BJ (cell line): ENCODE results near the gene FAM237B. TPM values are rescaled to one million over a fixed set of nuclear protein-coding genes. Genes with fewer than 3 reads are reported as not detected.
A peak's percentile ranks its signal among the peaks of the same experiment; 100 is the strongest.

ENCODE experiments used
- CTCF ChIA-PET: fragments of 350-600 bp; formaldehyde crosslinking; extraction: SDS; loops from one replicate; lab custom pipeline; 2021; ENCODE audit warnings: antibody characterized with exemption, inconsistent platforms; lab: Yijun Ruan, JAX
- POLR2A ChIA-PET: fragments of 300-600 bp; sonication (Branson Sonifier 250); formaldehyde crosslinking; extraction: SDS; loops from one replicate; lab custom pipeline; 2021; ENCODE audit warnings: antibody characterized with exemption; lab: Charles Lee
- DNase-seq: peaks from one replicate; pipeline ENCODE4 v3.0.0-alpha.2; 2011; ENCODE audit warnings: low read depth
- H3K27me3 ChIP-seq: 2 replicates; pipeline ENCODE4 v1.6.0; 2011; ENCODE audit warnings: low read length; ENCODE audit not compliant: control insufficient read depth, insufficient read depth
- H3K36me3 ChIP-seq: 2 replicates; pipeline ENCODE4 v1.5.1; 2011; ENCODE audit warnings: low read length; ENCODE audit not compliant: control insufficient read depth, insufficient read depth
- H3K4me3 ChIP-seq: 2 replicates; pipeline ENCODE4 v1.5.1; 2011; ENCODE audit warnings: low read depth, mild to moderate bottlenecking, control low read depth, low read length
- CTCF ChIP-seq: IDR thresholded peaks from 2 replicates; pipeline ENCODE4 v1.5.1; 2011; ENCODE audit warnings: low read depth, mild to moderate bottlenecking, control low read depth, inconsistent platforms, low read length, moderate library complexity; ENCODE audit not compliant: insufficient read depth
- polyA plus RNA-seq: library from polyadenylated mRNA; depleted of rRNA; stranded (reverse); fragments of >200 nt; gene quantifications from 2 replicates; pipeline ENCODE4 v1.2.3, GENCODE V29; 2011

FAM237B gene
- polyA plus RNA-seq, 1 experiment = not detected

DNA sequence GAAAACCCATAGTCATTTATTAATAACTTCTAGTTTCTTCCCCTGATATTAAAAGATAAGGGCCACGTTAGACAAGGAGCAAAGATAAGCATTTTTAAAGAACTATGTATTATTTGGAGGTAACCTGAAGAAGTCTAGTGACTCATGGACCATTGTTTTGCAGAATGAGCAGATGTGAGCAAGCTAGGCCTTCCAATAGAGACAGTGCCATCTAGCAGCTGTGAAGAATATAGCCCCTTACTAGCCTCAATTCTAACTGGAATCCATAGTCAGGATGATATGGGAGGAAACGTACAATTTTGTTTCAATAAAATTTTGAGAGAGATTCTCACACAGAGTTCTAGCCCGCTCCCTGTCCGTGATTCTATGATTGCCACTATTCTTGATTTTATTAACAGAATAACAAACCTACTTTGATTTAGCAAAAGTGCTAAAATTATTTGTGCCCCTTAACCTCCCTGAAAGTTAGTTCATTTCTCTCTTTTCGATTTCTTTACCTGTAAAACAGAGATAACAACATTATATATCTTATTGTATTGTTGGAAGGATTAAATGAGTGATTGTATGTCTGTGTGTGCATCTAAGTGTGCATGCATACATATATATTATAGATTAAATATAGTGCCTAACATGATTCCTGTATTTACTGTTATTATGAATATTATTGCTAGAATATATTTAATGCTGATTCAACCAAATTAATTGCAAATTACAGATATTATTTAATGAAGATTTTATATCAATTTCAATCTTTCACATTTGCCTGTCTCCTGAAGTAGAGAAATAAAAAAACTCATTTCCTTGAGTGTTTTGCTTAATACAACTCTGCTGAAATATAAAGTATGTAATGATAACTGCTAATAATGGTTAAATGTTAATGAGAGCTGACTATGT, 22.7 kb downstream of the FAM237B start:
- H3K36me3 ChIP-seq = no peaks in the 10 kb centered on the region
- peak; percentile 11 for DNase-seq
- CTCF ChIA-PET = interaction anchor here (0.6 to 2.1 kb wide), 13 partner anchors 8 to 146 kb away, joined by 3 to 8 read pairs (median 5); partner anchors contain the start of gene STEAP1
- H3K4me3 ChIP-seq = no peak overlapping the region
- H3K27me3 ChIP-seq = no peaks in the 10 kb centered on the region
- peak; percentile 83 for TF ChIP-seq CTCF
- POLR2A ChIA-PET = no interaction called here

- no peaks in the 10 kb centered on the region for H3K27me3 ChIP-seq
- POLR2A ChIA-PET = interaction anchor here (0.7 kb wide), 1 partner anchor 997 kb away, joined by 4 read pairs; no protein-coding TSS in a partner anchor
- CTCF ChIA-PET = interaction anchor here (0.7 kb wide), 1 partner anchor 1944 kb away, joined by 3 read pairs; no protein-coding TSS in a partner anchor
These were observed 30.6 kb downstream of the FAM237B start for GRCh38 chr7:90290244-90291113.

DNA sequence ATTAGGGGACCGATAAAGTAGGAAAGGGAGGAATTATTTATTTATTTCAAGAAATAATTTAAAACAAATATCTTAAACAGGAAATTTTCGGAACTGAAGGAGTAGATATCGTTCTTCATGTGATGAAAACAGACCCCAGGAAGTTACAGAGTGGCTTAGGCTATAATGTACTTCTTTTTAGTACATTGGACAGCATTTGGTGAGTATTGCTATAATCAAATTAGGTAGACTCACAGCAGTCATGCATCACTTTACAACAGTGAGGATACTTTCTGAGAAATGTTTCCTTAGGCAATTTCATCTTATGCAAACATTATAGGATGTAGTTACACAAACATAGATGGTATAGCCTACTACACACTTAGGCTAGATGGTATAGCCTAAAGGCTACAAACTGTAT, 33.0 kb downstream of the FAM237B start:
- Histone ChIP-seq H3K36me3 (no peaks in the 10 kb centered on the region), H3K27me3 (no peaks in the 10 kb centered on the region), H3K4me3 (no peak overlapping the region)
- TF ChIP-seq CTCF = no peak
- no peak for DNase-seq
- ChIA-PET CTCF (no interaction called here), POLR2A (no interaction called here)

More at GRCh38 chr7:90290244-90291113, 30.6 kb downstream of the FAM237B start:
- Histone ChIP-seq H3K36me3 (no peaks in the 10 kb centered on the region), H3K4me3 (no peak overlapping the region)
- no peak for TF ChIP-seq CTCF
- DNase-seq = no peak

DNA sequence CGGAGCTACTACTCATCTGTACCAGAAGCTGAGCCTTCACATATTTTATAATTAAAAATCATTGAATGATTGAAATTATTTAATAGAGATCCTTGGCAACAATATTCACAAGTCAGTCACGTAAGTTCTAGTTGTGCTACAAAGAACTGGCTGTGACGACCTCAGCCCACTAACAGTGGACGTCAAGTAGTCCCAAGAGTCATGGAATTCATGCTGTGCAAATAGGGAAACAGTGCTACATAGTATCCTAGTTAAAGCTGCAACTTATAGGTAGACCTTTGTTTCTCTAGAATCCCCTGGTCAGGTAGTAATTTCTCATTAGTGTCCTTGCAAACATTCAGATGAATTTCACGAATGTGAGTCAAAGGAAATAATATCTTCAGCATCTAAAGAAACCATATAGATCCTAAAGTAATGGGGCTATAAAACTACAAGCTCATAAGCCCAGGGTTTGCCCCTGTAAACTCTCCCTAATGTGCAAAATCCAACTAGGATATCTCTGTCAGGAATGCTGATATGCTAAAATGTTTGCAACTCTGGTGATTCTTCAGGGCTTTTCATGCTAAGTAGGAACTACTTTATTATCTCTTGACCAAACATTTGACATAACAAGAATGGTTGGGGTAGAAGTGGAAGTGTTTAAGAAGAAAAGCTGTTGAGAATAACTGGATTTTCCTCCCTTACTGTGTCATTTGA, 44.9 kb downstream of the FAM237B start:
- Histone ChIP-seq H3K4me3 (no peak overlapping the region), H3K36me3 (no peaks in the 10 kb centered on the region), H3K27me3 (no peaks in the 10 kb centered on the region)
- no peak for TF ChIP-seq CTCF
- DNase-seq = no peak
- POLR2A ChIA-PET = no interaction called here
- CTCF ChIA-PET = no interaction called here
